GM18951 (cell line): ENCODE data around the gene MBNL3.

ENCODE experiments used
- POLR2A ChIP-seq: IDR thresholded peaks from 4 replicates; pipeline ENCODE4 v1.6.1; 2011; ENCODE audit warnings: mild to moderate bottlenecking; ENCODE audit not compliant: insufficient read length, insufficient read depth; ENCODE audit errors: extremely low read depth
- in situ Hi-C: fragments of 300-500 bp; cut with MboI; formaldehyde crosslinking; loops from one replicate; pipeline ENCODE4 v1.12.0; 2022; ENCODE audit warnings: low sequenced_read_pairs, mixed read lengths, inconsistent platforms; ENCODE audit not compliant: unreplicated experiment

Gene MBNL3

GRCh38 chrX:132423323-132423722 is 65.5 kb downstream of the MBNL3 start:
- in situ Hi-C loops: no loop called here
- TF ChIP-seq POLR2A: no peak

DNA sequence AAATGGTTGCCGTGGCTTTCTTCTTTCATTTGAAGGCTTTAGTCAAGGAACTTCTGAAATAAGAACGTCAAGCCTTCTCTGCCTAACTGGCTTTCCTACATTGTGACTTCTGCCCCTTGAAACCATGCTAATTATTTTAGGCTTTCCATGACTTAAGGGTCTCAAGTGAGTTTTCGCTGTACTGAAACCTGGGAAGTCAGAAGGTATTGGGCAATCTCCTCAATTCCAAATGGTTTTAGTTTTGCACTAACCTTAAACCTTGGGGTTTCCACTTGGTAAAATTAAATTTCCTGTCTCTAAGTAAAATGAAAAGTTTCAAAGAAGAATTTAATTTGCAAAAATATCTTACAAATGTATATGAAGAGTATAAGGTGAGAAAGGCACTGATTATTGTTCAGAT is 73.8 kb downstream of the MBNL3 start:
- no peak for TF ChIP-seq POLR2A
- in situ Hi-C loops: no loop called here

- TF ChIP-seq POLR2A: no peak
- in situ Hi-C loops: no loop called here
These were observed 74.4 kb downstream of the MBNL3 start for GRCh38 chrX:132414404-132414803.

DNA sequence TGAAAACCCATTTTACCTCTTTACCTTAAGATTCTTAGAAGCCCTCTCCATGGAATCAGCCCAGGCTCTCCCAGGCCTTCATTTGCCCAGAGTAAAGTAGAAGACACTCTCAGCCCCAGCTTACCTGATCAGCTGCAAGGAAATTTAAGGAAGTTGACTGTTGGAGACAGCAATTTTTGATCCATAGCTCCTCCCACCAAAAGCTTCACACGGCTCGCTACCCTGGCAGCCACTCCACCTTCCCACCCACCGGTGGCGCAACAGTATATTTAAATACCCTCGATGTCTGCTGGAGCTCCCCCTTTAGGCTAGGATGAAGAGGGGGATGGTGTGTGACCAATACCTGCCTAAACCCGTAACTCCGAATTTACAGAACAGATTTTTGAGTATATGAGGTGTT is 75.4 kb downstream of the MBNL3 start:
- no peak for TF ChIP-seq POLR2A
- in situ Hi-C loops: no loop called here

DNA sequence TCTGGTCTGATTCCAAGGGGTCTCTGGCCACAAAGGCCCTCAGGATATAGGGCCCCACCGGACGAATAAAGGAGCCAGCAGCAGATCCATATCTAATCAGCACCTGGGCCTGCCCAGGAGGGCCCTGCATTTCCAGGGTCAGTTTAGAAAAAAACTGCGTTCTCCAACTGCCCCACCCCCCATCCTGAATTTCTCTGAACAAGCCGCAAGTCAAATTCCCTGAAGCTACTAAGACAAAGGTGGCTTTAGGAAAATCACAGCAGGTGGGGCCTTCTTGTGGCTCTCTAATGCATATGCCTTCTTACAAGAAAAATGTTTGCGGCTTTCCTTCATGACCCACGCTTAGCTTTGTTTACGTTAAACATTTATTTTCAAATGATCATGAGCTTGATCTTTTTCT is 76.6 kb downstream of the MBNL3 start:
- no peak for TF ChIP-seq POLR2A
- in situ Hi-C loops: no loop called here

GRCh38 chrX:132411310-132411977 is 77.4 kb downstream of the MBNL3 start:
- TF ChIP-seq POLR2A: no peak
- in situ Hi-C loops: no loop called here

DNA sequence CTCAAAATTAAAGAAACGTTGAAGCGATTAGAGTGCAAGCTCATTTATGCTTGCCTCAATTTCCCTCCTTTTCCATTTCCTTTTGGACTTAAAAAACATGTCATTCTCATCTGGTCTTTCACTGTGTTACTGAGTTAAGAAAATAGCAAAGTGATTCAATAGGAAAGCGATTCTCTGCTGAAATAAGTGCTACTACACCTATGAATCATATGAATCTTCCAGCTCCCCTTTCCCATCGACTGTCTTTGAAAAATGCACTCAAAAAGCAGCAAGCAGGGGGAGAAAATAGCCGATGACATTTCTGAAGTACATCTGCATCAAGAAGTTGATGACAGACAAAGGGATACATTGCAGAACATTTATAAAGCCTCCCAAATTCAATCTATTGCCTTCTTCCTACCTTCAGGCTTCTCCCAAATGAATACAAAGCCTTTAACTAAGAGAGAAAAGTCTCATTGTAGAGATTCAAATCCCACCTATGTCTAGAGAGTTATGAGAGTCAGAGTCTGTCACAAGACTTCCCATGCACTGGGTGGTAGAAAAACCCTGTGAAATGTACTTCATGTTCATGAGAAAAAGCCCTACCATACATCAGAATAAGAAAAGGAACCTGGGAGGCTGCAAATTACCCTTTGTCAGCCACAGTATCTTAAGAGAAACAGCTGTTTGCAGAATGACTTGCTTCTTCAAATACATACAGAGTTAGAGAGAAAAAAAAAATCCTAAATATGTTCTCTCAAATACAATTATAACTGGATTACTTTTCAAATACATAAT is 78.9 kb downstream of the MBNL3 start:
- in situ Hi-C loops: no loop called here
- no peak for TF ChIP-seq POLR2A

GRCh38 chrX:132407691-132408090 is 81.1 kb downstream of the MBNL3 start:
- no peak for TF ChIP-seq POLR2A
- in situ Hi-C loops: no loop called here

DNA sequence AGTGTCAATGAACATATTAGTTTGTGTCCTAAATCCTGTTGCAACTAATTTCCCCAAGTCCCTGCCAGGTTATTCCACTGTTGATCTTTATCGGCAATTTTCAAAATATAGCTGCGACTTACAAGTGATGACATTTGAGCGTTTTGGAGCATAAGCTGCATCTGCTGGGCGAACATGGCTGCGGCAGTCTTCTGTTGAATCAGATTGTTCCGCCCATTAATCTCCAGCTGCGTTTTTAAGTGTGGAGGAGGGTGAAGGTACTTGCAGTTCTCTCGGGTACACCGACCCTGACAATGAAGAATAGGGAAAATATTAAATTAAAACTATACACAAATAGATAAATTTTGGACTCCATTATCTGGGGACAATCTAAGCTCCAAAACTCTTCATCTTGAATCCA is 82.7 kb downstream of the MBNL3 start:
- in situ Hi-C loops: no loop called here
- no peak for TF ChIP-seq POLR2A

- in situ Hi-C loops: no loop called here
- TF ChIP-seq POLR2A: no peak
These were observed 84.6 kb downstream of the MBNL3 start for GRCh38 chrX:132404266-132404665.

DNA sequence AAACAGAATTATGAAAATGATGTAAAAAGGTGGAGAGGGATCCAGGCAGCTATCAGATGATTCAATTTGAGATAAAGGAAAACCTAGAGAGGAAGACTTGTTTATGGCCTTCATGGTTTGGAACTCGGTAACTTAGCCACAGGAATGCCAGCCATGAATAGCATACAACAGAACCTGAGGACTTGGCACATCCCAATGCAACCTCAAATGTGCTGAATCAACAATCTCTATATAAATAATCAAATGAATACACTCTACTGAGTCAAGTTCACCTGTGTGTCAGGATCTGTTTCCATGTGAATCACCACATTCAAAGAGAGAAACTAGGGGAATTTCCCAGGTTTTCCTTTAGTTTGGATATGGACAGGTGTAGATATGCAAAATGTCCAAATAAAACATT is 86.9 kb downstream of the MBNL3 start:
- in situ Hi-C loops: no loop called here
- no peak for TF ChIP-seq POLR2A

GRCh38 chrX:132400706-132401105 is 88.1 kb downstream of the MBNL3 start:
- in situ Hi-C loops: no loop called here
- TF ChIP-seq POLR2A: no peak

- no peak for TF ChIP-seq POLR2A
- in situ Hi-C loops: no loop called here
These were observed 93.2 kb downstream of the MBNL3 start for GRCh38 chrX:132395645-132396044.

- in situ Hi-C loops: no loop called here
These were observed 93.8 kb downstream of the MBNL3 start for GRCh38 chrX:132395026-132395425.

More at GRCh38 chrX:132395026-132395425, 93.8 kb downstream of the MBNL3 start:
- TF ChIP-seq POLR2A: no peak
